ENCODE data around the gene YPEL2.
A peak's percentile ranks its signal among the peaks of the same experiment; 100 is the strongest.

YPEL2 gene

GRCh38 chr17:59357929-59358328 is 26.5 kb downstream of the YPEL2 start:
- no peak for DNase-seq

DNA sequence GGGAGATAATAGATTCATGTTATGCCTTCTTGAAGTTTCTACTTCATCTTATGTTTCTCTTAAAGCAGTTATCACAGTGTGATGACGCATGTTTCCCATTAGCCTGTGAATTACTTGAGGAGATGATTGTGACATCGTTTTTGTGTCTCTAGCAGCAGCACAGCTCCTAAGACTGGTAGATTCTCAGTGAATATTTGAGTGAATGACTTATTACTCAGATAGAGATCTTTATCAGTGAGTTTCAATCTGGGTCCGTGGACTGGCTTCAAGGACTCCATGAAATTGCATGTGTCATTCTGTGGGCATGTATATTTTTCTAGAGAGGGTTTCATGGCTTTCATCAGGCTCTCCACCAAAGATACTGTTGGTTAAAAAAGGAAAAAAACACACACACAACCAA is 29.9 kb downstream of the YPEL2 start:
- no peak for DNase-seq

DNA sequence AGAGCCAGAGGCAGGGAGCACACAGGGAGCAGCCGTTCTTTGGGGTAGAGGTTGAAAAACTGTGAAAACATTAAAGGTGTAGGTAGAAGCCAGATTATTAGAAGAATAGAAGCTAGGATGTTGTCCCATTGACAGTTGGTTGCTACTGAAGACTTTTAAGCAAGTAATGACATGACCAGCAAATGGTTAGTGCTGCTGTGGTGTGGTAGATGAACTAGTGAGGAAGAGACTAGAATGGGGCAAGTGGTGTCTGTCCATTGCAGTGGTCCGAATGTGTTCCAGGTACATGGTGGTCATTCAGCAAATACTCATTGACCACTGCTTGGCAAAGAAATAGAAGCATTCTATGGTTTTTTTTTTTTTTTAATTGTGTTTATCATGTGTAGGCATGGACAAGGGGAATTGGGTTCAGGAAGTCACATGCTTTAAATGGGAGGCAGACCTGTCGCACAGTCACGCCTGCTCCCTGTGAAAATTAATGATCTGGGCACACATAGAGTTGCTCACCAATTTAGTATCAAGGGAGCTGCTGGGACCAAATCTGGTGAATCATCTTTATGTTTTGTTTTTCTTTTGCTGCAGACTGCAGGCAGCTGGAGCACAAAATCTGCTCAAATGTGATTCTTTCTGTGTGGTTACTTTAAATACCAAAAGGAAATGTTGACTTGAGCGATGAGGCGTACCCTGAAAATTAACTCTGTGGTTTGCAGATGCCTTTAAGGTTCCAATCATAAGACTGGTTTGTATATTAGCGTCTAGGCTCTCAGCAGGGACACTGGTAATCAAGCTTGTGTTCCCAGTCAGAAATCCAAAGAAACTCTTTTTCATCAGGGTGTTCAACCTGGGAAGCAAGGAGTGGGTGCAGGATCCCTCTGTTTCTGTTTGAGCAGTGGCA is 30.7 kb downstream of the YPEL2 start:
- peak; percentile 33 for DNase-seq

- no peak for DNase-seq
Measured at GRCh38 chr17:59362811-59363205, 31.4 kb downstream of the YPEL2 start.

DNA sequence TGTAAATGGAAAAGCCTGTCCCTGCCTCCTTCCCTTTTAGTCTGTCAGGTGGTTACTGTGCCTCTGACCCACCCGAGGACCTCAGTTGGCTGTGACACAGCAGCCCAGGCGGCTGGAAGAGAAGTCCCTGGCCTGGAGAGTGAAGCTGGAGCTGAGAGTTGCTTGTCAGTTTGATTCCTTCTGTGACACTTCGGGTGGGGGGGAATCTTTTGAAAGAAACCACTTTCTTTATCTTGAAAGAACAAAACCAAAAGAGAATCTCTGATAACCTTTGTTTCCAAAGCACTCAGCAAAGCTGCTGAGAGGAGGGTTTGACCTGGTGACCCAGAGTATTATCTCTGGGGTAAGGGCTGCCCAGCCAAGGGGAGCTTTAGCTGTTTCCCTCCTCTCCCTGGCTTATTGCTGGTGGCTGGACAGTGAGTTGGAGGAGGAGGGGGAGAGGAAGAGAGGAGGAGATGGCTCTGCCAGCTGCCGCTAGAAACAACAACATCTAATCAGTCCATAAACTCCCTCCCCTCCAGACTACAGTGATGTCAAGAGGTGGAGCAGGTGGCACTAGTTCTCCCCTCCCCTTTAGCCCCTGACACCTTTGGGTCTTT is 34.0 kb downstream of the YPEL2 start:
- DNase-seq: no peak

- DNase-seq: no peak
Measured at GRCh38 chr17:59366040-59366757, 34.7 kb downstream of the YPEL2 start.

DNA sequence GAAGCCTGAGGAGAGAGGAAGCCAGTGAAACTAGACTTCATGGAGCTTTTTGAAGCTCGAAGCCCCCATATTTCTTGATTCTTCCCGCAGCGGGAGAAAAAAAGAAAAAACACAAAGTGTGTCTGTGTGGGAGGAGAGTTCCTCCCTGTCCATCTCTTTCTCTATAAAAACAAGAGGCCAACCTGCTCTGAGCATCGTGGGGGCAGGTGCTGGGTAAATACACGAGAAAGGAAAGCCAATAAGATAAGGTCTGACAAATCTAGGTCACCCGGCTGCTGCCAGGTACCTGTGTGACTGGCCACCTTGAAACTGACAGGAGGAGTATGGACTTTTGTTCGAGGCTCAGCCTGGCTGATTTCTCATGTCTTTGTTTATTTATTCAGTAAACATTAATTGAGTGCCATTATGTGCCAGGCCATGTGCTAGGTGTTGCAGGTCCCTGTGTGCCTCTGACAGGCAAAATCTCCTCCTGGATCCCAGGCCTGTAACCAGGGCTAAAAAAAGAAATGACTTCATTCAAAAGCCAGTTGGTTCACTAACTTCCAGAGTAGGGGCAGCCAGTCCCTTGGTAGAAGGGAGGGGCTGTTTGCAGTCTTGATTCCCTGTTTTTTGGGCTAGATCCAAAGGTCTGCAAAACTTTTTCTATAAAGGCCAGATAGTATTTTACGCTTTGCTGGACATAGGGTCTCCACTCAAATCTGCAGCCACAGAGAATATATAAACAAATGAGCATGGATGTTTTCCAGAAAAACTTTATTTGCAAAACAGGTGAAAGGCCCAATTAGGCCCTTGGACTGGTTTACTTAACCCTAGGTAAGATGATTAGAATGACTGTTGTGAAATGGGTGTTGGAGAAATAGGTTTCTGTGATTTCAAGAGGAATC is 35.6 kb downstream of the YPEL2 start:
- no peak for DNase-seq

GRCh38 chr17:59367657-59368045 is 36.2 kb downstream of the YPEL2 start:
- no peak for DNase-seq

GRCh38 chr17:59368218-59368857 is 36.9 kb downstream of the YPEL2 start:
- no peak for DNase-seq

DNA sequence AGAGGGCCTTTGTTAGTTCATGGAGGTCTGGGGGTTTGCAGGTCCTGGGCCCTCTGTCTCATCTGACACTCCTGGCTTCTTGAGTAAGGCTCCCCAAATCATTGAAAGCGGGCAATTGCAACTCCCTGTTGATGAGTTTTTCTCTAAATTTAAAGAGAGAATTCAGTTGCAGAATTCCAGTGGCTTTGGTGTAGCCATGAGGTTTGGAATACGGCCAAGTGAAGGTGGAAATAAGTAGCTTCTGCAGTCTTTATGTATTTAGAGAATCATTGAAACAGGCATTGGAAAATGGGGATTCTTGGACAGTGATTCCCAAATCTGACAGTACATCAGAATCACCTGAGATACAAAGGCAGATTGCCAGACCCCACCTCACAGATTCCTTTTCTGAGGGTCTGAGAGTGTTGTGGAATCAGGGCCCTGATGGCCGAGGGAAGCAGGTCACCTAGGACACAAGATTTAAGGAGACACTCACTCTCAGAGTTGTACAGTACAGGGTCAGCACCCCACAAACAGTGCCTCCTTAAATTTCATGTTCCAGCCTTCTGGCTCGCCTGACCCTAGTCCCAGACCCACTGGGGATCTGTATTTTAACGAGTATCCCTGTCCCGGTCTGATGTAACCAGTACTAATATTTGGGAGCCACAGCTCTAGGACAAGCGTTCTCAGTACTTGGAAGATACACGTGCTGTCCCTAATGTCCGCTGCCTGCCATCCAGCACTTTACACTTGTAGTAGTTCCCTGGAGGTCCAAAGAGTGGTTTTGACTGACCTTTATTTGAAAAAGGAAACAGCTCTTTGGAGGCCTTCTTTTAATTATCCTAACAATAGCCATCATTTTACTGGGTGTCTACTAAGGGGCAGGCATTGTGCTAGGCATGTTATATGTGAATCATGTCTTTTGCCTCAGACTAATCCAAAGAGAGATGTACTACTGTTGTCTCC is 37.8 kb downstream of the YPEL2 start:
- no peak for DNase-seq

- DNase-seq: no peak
Measured at GRCh38 chr17:59370593-59371299, 39.3 kb downstream of the YPEL2 start.

- no peak for DNase-seq
Measured at GRCh38 chr17:59371416-59372100, 40.1 kb downstream of the YPEL2 start.

GRCh38 chr17:59372138-59372751 is 40.8 kb downstream of the YPEL2 start:
- no peak for DNase-seq

GRCh38 chr17:59373882-59374495 is 42.5 kb downstream of the YPEL2 start:
- no peak for DNase-seq

DNA sequence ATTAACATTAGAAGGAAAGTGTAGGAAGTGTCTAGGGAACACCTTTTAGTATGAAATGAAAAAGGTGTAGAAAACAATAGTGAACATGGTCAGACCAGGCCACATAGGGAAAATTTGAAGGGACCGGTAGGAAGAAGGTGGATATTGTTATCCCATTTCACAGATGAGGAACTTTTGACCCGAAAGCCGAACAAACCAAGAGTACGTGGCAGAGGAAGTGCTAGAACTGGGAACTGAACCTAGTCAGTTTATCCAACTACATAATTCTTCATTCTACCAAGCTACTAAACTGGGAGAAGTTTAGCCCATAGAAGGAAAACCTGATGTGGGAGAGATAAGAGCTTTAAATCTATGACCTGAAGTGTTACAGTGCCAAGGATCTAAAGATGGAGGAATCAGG is 43.2 kb downstream of the YPEL2 start:
- DNase-seq: no peak

DNA sequence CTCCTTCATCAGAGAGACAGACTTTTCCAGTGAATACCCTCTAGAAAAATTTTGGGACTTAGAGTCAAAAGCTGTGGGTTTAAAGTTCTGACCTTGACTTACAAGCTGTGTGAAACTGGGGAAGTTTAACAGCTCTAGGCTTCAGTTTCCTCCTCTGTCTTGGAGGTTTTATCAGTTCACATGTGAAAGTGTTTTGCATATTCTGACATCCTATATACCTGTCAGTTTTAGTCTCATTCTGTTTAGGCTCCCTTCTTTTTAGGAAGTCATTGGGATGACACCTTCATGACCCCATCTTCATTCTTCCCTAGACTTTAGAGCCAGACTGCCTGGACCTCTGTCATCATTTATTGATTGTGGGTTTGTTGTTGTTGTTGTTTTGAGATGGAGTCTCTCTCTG is 44.4 kb downstream of the YPEL2 start:
- DNase-seq: no peak

DNA sequence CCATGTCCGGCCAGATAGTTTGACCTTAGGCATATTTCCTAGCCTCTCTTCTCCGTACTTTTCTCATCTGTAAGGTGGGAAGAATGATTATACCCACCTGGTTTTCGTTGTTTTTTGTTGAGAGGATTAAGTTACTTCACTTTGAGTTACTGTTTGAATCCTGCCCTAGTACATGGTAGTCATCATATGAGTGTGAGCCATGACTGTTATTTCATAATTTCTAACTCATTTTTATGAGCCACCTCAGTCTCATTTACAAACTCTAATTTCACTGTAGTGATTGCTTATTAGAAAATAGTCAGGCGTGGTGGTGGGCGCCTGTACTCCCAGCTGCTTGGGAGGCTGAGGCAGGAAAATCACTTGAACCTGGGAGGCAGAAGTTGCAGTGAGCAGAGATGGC is 45.1 kb downstream of the YPEL2 start:
- no peak for DNase-seq

GRCh38 chr17:59377410-59377809 is 46.0 kb downstream of the YPEL2 start:
- DNase-seq: no peak

- no peak for DNase-seq
Measured at GRCh38 chr17:59378675-59379074, 47.2 kb downstream of the YPEL2 start.

Measured in activated gamma-delta T cell treated with Interleukin-2 at 50 U/mL for 16 hours (primary cell).